Lower leg skin (tissue), 3 donors: Measurements from ENCODE around the gene NFIX.

Experiments used
- POLR2A ChIP-seq, 2 donors: fragments of 450-650 bp; IDR thresholded peaks; one replicate each; pipeline ENCODE4 v1.6.1; 2016 to 2017; ENCODE audit warnings: antibody characterized with exemption in 2 of 2, mild to moderate bottlenecking in 1 of 2, moderate library complexity in 1 of 2
- TF ChIP-seq, protein P1 (sequence below), 3 donors: fragments of 450-650 bp; IDR thresholded peaks; one replicate each; pipeline ENCODE4 v1.5.1; 2016; ENCODE audit warnings: antibody characterized with exemption in 3 of 3, mild to moderate bottlenecking in 3 of 3, moderate library complexity in 2 of 3

- TF ChIP-seq, protein P1, sequence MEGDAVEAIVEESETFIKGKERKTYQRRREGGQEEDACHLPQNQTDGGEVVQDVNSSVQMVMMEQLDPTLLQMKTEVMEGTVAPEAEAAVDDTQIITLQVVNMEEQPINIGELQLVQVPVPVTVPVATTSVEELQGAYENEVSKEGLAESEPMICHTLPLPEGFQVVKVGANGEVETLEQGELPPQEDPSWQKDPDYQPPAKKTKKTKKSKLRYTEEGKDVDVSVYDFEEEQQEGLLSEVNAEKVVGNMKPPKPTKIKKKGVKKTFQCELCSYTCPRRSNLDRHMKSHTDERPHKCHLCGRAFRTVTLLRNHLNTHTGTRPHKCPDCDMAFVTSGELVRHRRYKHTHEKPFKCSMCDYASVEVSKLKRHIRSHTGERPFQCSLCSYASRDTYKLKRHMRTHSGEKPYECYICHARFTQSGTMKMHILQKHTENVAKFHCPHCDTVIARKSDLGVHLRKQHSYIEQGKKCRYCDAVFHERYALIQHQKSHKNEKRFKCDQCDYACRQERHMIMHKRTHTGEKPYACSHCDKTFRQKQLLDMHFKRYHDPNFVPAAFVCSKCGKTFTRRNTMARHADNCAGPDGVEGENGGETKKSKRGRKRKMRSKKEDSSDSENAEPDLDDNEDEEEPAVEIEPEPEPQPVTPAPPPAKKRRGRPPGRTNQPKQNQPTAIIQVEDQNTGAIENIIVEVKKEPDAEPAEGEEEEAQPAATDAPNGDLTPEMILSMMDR (IDR thresholded peaks at IDR 0.05): no peak
- no peak for TF ChIP-seq POLR2A (IDR thresholded peaks at IDR 0.05)
Measured at GRCh38 chr19:13053238-13053637, 58.0 kb downstream of the NFIX start.
